Ureter (tissue), 1 donor: ENCODE measurements around the gene ADARB2. TPM values are rescaled to one million over a fixed set of nuclear protein-coding genes. Genes with fewer than 3 reads are reported as not detected.
"Not testable (repeated sequence)": the region's sequence is repeated elsewhere in the genome, so short reads cannot be mapped to it uniquely, and the experiment has no call there.

Experiments used
- DNase-seq: peaks from one replicate; pipeline ENCODE4 v3.0.0-alpha.2; 2020; ENCODE audit warnings: low spot score
- total RNA-seq: library from RNA; stranded (reverse); gene quantifications from one replicate; pipeline ENCODE4 v1.2.4, GENCODE V29; 2023
- donor health status: DM: yes; HTN: yes; CAD: no.

The ADARB2 gene
- total RNA-seq, 1 donor from 2014 or later, result not detected

- DNase-seq, result peak; percentile 23
Observed at GRCh38 chr10:1159131-1160061, 577.9 kb downstream of the ADARB2 start.

DNA sequence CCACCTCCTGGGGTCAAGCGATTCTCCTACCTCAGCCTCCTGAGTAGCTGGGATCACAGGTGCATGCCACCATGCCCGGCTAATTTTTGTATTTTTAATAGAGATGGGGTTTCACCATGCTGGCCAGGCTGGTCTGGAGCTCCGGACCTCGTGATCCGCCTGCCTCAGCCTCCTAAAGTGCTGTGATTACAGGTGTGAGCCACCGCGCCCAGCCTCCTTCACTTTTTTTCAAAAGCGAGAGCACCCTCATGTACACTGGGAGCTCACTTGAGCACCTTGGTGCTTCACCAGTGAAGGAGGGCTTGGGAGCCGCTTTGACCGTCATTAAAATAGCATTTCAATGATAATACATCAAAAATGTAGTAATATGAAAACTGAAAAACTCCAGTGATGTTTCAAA is 578.8 kb downstream of the ADARB2 start:
- DNase-seq, result not testable (repeated sequence)

DNA sequence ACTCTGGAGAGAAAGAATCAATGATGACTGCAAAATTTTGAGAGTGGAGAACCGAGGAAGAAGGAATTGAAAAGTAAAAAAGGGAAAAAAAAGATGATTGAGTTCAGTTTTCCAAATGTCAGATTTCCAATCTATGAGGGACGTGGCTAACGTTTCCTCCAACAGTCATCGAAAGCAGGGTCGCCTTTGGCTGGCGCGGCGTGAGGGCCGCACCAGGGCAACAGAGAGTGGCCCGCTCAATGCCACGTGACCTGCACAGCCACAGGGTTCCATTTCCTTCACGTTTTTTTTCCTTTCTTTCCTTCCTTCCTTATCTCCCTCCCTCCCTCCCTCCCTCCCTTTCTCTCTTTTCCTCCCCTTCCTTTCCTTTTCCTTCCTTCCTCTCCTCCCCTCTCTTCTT is 579.3 kb downstream of the ADARB2 start:
- DNase-seq, result no peak

DNA sequence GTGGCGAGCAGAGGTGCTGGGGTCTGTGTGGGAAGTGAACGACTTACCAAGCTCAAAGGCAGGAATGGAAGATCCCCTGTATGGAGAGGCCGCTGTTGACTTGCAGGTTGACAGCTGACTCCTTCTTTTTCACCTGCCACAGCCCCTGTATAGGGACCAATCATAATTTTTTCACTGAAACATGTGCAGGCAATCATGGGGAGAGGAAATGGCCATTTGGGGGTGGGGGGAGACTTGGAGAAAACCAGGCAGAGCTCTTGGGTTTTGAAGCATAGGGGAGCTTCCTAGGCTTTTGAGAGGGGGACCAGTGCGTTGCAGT is 579.8 kb downstream of the ADARB2 start:
- DNase-seq, result no peak

GRCh38 chr10:1156921-1157614 is 580.3 kb downstream of the ADARB2 start:
- peak; percentile 33 for DNase-seq

DNA sequence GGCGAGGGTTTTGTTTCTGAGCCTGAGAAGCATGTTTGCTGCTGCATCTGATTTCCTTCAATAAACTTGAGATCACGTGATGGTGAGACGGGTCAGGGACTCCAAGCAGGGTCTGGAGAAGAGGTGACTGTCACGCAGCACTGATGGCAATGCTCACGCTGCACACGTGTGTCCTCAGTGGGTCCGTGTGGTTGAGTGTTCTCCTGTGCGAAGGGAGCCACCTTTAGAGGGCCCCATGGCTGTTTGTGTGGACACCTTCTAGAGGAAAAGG is 580.8 kb downstream of the ADARB2 start:
- DNase-seq, result no peak

GRCh38 chr10:1155791-1156615 is 581.3 kb downstream of the ADARB2 start:
- DNase-seq, result peak; percentile 27

DNA sequence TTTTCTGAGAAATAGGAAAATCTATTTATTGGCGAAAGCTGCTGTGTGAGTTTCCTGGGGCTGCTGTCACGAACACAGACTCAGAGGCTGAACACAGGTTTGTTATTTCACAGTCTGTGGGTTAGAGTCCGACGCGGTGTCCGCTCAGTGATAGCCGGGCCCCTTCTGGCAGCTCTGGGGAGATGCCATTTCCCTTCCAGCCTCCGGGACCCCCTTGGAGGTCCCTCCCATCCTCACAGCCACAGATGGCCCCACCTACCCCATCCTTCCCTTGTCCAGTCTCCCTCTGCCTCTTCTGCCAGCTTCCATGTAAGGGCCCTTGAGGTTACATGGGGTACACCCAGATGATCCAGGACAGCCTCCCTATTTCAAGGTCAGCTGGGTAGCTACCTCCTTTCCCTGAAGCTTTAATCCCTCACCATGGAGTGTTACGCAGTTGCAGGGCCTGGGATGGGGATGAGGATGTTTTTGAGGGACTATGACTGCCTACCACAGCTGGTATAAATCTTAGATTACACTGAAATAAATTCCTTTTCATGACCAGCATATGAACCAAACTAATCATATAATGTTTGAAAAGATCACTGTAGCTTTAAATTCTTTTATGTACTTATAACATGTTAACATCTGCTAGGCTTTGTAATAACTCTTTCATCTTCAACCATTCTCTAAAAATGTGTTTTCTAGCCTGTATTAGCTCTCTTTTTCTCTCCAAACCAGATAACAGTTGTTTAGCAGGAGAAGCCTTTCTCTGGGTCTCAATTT is 582.6 kb downstream of the ADARB2 start:
- DNase-seq, result no peak

GRCh38 chr10:1153805-1154351 is 583.4 kb downstream of the ADARB2 start:
- no peak for DNase-seq

DNA sequence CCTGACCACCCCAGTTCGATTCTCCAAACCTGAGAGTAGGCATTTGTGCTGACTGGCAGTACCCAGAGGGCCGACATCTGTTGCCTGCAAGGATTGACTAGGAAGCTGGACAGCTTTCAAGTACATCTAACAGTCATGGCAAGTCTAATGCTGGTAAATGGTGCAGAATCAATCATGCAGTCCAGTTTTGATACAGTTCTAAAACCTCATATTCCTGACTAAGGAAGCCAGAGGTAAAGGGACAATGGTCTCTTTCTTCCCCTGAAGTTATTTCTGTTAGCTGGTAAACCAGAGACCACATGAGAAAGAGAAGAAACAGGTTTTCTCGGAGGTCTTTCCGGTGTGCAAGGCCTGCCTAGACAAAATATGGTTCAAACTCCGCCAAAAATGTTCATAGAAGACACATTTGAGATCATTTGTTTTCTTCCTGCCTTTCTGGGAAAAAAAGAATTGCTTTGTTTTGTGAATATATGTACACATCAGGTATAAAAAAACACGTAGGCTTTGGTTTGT is 584.0 kb downstream of the ADARB2 start:
- no peak for DNase-seq

GRCh38 chr10:1152386-1153250 is 584.7 kb downstream of the ADARB2 start:
- DNase-seq, result no peak

GRCh38 chr10:1151076-1152033 is 586.0 kb downstream of the ADARB2 start:
- DNase-seq, result no peak

DNA sequence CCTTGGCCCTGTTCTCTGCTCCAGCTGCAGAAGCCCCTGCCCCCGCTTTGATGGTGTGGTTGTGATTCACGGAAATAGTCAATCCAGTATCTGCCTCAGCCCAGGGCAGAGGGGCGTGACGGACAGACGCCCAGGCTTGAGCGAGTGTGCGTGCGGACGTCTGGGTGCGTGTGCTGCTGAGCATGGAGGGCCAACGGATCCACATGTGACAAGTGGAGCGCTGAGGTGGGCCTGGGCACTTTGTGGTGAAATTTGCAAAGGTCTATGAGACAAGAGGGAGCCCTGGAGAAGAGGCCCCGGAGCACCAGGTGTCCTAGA is 586.7 kb downstream of the ADARB2 start:
- DNase-seq, result no peak

DNA sequence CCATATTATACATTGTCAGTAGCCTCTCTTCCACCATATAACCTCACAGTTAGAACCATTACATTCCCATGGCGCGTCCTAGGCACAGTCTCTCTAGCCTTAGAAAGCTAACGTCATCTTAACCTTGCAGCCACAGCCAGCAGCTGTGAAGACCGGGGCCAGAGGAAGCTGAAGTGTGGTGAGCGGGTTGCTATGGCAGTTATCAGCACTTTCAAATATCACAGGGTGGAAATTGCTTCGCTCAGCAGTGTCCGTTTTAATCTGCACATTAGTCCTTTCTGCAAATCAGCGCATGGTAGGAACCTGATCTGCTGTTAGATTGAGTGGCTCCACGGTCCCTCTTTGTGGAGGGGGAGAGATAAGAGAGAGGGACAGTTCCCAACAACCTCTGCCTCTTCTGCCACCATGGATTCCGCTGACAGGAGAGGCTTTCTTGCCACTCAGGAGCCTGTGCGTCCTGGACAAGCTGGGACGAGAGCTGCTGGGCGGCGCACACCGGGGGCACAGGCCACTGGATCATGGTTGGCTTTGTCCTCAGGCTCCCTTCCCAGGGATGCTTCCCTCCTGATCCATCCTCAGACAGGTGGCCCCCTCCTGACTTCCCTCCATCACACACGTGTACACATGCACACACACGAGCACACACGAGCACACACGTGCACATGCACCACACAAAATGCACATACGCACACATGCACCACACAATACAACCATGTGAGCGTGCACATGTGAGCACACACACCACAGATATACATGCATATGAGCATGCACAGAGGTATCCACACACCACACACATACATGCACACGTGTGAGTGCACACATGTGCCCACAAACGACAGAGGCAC is 587.3 kb downstream of the ADARB2 start:
- no peak for DNase-seq

GRCh38 chr10:1148855-1149605 is 588.3 kb downstream of the ADARB2 start:
- no peak for DNase-seq

DNA sequence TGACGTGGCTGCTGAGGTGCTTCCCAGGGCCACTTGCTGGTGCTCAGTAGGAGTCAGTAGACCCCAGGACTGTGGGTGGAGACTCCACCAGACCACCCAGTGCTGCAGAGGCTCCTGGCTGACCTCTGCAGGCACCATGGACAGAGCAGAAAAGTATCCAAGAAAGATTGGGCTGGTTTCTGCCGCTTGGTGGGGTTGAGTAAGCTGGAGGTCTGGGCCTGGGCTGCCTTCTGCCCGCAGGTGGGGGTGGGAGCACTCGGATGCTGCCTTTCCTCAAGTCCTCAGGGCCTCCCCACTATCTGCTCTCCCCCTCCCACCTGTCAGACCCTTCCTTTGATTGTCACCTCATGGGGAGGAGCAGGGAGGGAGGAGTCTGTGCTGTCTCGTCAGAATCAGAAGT is 589.5 kb downstream of the ADARB2 start:
- DNase-seq, result no peak

DNA sequence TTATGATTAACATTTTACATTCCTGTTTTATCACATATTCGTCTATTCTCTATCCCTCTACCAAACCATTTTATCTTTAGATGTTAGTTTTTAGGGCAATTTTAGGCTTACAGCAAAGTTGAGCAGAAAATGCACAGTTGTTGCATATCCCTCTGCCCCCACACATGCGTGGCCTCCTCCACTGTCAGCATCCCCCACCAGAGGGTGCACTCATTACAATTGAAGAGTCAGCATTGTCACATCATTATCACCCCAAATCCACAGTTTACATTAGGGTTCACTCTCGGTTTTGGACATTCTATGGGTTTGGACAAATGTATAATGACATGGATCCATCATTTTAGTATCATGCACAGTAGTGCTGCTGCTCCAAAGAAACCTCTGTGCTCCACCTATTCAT is 594.7 kb downstream of the ADARB2 start:
- no peak for DNase-seq

- no peak for DNase-seq
Observed at GRCh38 chr10:1141701-1142100, 595.6 kb downstream of the ADARB2 start.
